HepG2 (cell line): ENCODE measurements around the gene NOC2L. TPM values are rescaled to one million over a fixed set of nuclear protein-coding genes. Genes with fewer than 3 reads are reported as not detected.

Source experiments
- ATAC-seq: fragments of 200-7000 bp; cut with Tn5 transposase; 3 replicates; pipeline ENCODE4 v1.9.1; 2020; ENCODE audit warnings: mild to moderate bottlenecking, moderate library complexity
- BruUV-seq: library from RNA; stranded (reverse); fragments of 400-500 nt; replicated peaks from 2 replicates; lab custom pipeline; 2021; lab: Mats Ljungman, UMichigan
- CTCF ChIA-PET: fragments of 300-600 bp; formaldehyde crosslinking; extraction: SDS; loops from one replicate; lab custom pipeline; 2021; ENCODE audit warnings: low total read pairs, inconsistent platforms, low intra/inter-chr PET ratio; lab: Yijun Ruan, JAX
- POLR2A ChIA-PET: fragments of 350-600 bp; sonication (Branson Sonifier 250); formaldehyde crosslinking; loops from one replicate; lab custom pipeline; 2020; ENCODE audit warnings: antibody characterized with exemption, inconsistent platforms; lab: Yijun Ruan, JAX
- DNase-seq: peaks from one replicate; pipeline ENCODE4 v3.0.0-alpha.2; 2015; ENCODE audit warnings: low spot score
- FAIRE-seq: peaks from 3 replicates; lab custom pipeline; 2011; peaks lifted over from hg19 to GRCh38; lab: Jason Lieb, UNC
- H2AFZ ChIP-seq: one replicate; pipeline ENCODE4 v1.6.1; 2011; ENCODE audit warnings: low read length, inconsistent platforms
- H3K27ac ChIP-seq: fragments of 300-600 bp; 3 replicates; pipeline ENCODE4 v1.8.0; 2011; ENCODE audit warnings: mixed run types, mild to moderate bottlenecking, mixed read lengths, low read length, inconsistent platforms; ENCODE audit not compliant: insufficient read depth; ENCODE audit errors: extremely low read length
- H3K27me3 ChIP-seq, 2 experiments: fragments of 200-600 bp in 1 of 2; 2 replicates in 1 of 2; 3 replicates in 1 of 2; pipeline versions ENCODE4 v1.6.0 to v1.8.0; 2011; ENCODE audit warnings: low read length in 2 of 2, mild to moderate bottlenecking in 2 of 2, moderate library complexity in 2 of 2, inconsistent platforms in 1 of 2; ENCODE audit not compliant: insufficient read depth in 2 of 2, control insufficient read depth in 1 of 2
- H3K36me3 ChIP-seq, 2 experiments: fragments of 200-600 bp in 1 of 2; replicated peaks in 1 of 2; 2 replicates in 1 of 2; 3 replicates in 1 of 2; pipeline versions ENCODE4 v1.5.1 to v1.8.0; 2011; ENCODE audit warnings: low read length in 2 of 2, inconsistent platforms in 1 of 2; ENCODE audit not compliant: insufficient read depth in 2 of 2, control insufficient read depth in 1 of 2
- H3K4me1 ChIP-seq: 2 replicates; pipeline ENCODE4 v1.5.1; 2012; ENCODE audit warnings: low read length, inconsistent platforms; ENCODE audit not compliant: insufficient read depth
- H3K4me2 ChIP-seq: 2 replicates; pipeline ENCODE4 v1.6.0; 2011; ENCODE audit warnings: low read depth, low read length, inconsistent platforms
- H3K4me3 ChIP-seq, 3 experiments: fragments of 200-600 bp in 1 of 3; sonication (generic), shearing (Covaris generic) in 1 of 3; replicated peaks in 1 of 3; 2 replicates each; pipeline ENCODE4 v1.5.1; 2011 to 2016; ENCODE audit warnings: low read length in 3 of 3, inconsistent platforms in 2 of 3, low read depth in 2 of 3, mild to moderate bottlenecking in 2 of 3, control low read depth in 1 of 3, mixed read lengths in 1 of 3; ENCODE audit not compliant: insufficient read depth in 1 of 3
- H3K79me2 ChIP-seq: one replicate; pipeline ENCODE4 v1.6.1; 2011; ENCODE audit warnings: low read length, inconsistent platforms; ENCODE audit not compliant: insufficient read depth
- H3K9ac ChIP-seq: 2 replicates; pipeline ENCODE4 v1.6.0; 2011; ENCODE audit warnings: mild to moderate bottlenecking, low read depth, low read length, inconsistent platforms; ENCODE audit not compliant: insufficient read depth
- H3K9me3 ChIP-seq: 2 replicates; pipeline ENCODE4 v1.5.1; 2012; ENCODE audit warnings: mild to moderate bottlenecking, low read length
- H4K20me1 ChIP-seq: 2 replicates; pipeline ENCODE4 v1.6.0; 2011; ENCODE audit warnings: inconsistent platforms, mild to moderate bottlenecking, low read length, moderate library complexity; ENCODE audit not compliant: insufficient read depth
- CEBPG ChIP-seq: IDR thresholded peaks from 2 replicates; pipeline ENCODE4 v1.6.1; 2016
- CTCF ChIP-seq: sonication (generic); formaldehyde crosslinking; IDR thresholded peaks from 2 replicates; pipeline ENCODE4 v1.5.0; 2020; ENCODE audit warnings: mild to moderate bottlenecking, missing genetic modification reagents, moderate library complexity
- HNRNPK ChIP-seq: fragments of 200-400 bp; formaldehyde crosslinking; IDR thresholded peaks from 2 replicates; pipeline ENCODE4 v1.6.1; 2018; ENCODE audit warnings: low read length, low read depth, moderate library complexity, mild to moderate bottlenecking; ENCODE audit not compliant: poor library complexity, severe bottlenecking
- HOXA3 ChIP-seq: sonication (generic); formaldehyde crosslinking; IDR thresholded peaks from 2 replicates; pipeline ENCODE4 v1.5.0; 2020; ENCODE audit warnings: missing genetic modification reagents
- KDM2A ChIP-seq: sonication (generic); formaldehyde crosslinking; IDR thresholded peaks from 2 replicates; pipeline ENCODE4 v1.4.0; 2020; ENCODE audit warnings: low read depth, missing genetic modification reagents, borderline replicate concordance
- RBFOX2 ChIP-seq: fragments of 200-400 bp; formaldehyde crosslinking; IDR thresholded peaks from 2 replicates; pipeline ENCODE4 v1.6.1; 2017; ENCODE audit warnings: low read depth, mild to moderate bottlenecking, low read length
- SIX4 ChIP-seq: sonication (generic); formaldehyde crosslinking; IDR thresholded peaks from 2 replicates; pipeline ENCODE4 v1.4.0; 2020; ENCODE audit warnings: missing genetic modification reagents
- STAG1 ChIP-seq: sonication (generic); formaldehyde crosslinking; IDR thresholded peaks from 2 replicates; pipeline ENCODE4 v1.4.0; 2020; ENCODE audit warnings: missing genetic modification reagents
- UBTF ChIP-seq: sonication (generic); formaldehyde crosslinking; IDR thresholded peaks from 2 replicates; pipeline ENCODE4 v1.4.0; 2020; ENCODE audit warnings: mild to moderate bottlenecking, missing genetic modification reagents
- ZBTB1 ChIP-seq: sonication (generic); formaldehyde crosslinking; IDR thresholded peaks from 2 replicates; pipeline ENCODE4 v1.4.0; 2020; ENCODE audit warnings: missing genetic modification reagents, borderline replicate concordance
- ZBTB33 ChIP-seq: sonication (generic); formaldehyde crosslinking; IDR thresholded peaks from 2 replicates; pipeline ENCODE4 v1.4.0; 2020; ENCODE audit warnings: missing genetic modification reagents
- ZBTB38 ChIP-seq: sonication (generic); formaldehyde crosslinking; IDR thresholded peaks from 2 replicates; pipeline ENCODE4 v1.5.1; 2020; ENCODE audit warnings: mild to moderate bottlenecking, missing genetic modification reagents
- ZBTB7A ChIP-seq: sonication (generic); formaldehyde crosslinking; IDR thresholded peaks from 2 replicates; pipeline ENCODE4 v1.8.0; 2022; ENCODE audit warnings: mild to moderate bottlenecking, missing genetic modification reagents
- ZIK1 ChIP-seq: sonication (generic); formaldehyde crosslinking; IDR thresholded peaks from 2 replicates; pipeline ENCODE4 v1.5.0; 2020; ENCODE audit warnings: mild to moderate bottlenecking, low read depth, missing genetic modification reagents, borderline replicate concordance
- ZNF746 ChIP-seq: sonication (generic); formaldehyde crosslinking; IDR thresholded peaks from 2 replicates; pipeline ENCODE4 v1.8.0; 2022; ENCODE audit warnings: mild to moderate bottlenecking, missing genetic modification reagents
- ZSCAN25 ChIP-seq: sonication (generic); formaldehyde crosslinking; IDR thresholded peaks from 2 replicates; pipeline ENCODE4 v1.8.0; 2022; ENCODE audit warnings: mild to moderate bottlenecking, missing genetic modification reagents
- WGBS: methylation state at CpG from one replicate; pipeline ENCODE4 v1.1.6; 2017; ENCODE audit warnings: low lambda C conversion rate; 5-methylcytosine and 5-hydroxymethylcytosine counted together
- in situ Hi-C: cut with HindIII; loops from 2 replicates; pipeline ENCODE4 v1.10.0; 2017; ENCODE audit warnings: low pct_unique_long_range_greater_than_20kb; ENCODE audit not compliant: extremely low pct_ligation_motif_present
- intact Hi-C: fragments of 100-400 bp; cut with micrococcal nuclease; formaldehyde crosslinking; loops from one replicate; pipeline ENCODE4 v1.10.0; 2022; ENCODE audit not compliant: unreplicated experiment
- polyA plus RNA-seq, 8 experiments: library from polyadenylated mRNA; depleted of rRNA in 3 of 8; stranded (reverse) in 7 of 8; unstranded in 1 of 8; fragments of >200 nt; fragmentation: Illumina TruSeq in 4 of 8; extraction: Trizol in 4 of 8; gene quantifications; 2 replicates each; pipeline versions ENCODE4 v1.2.1 to v1.2.3, GENCODE V29; 2011 to 2016; ENCODE audit warnings: low read depth in 4 of 8, missing spikeins in 1 of 8, mixed read lengths in 1 of 8; ENCODE audit not compliant: insufficient read depth in 1 of 8
- total RNA-seq, 5 experiments: library from RNA; depleted of rRNA; stranded (reverse); fragments of >200 nt; fragmentation: Illumina TruSeq; extraction: Trizol; gene quantifications; 2 replicates each; pipeline ENCODE4 v1.2.3, GENCODE V29; 2016; ENCODE audit warnings: low read depth in 1 of 5

Gene NOC2L
- total and polyA plus RNA-seq, 2 of the 13 experiments (the other 11 are each of a cell fraction or from before 2014, with no cell fraction given), result 32.0 to 103 TPM

GRCh38 chr1:997993-998744 is 39.1 kb upstream of the NOC2L start:
- Histone ChIP-seq H3K27me3 (no peaks in the 10 kb centered on the region), H3K79me2 (peaks cover 9% of the 10 kb centered on the region), H3K36me3 (no peaks in the 10 kb centered on the region), H3K4me1 (peaks cover 47% of the 10 kb centered on the region), H2AFZ (no peak overlapping the region), H3K4me3 (peak overlapping the region in 2 of 3 experiments; percentile 16 to 78; a peak in 3 of 6 replicates), H4K20me1 (peaks cover 4% of the 10 kb centered on the region; the same call in 1 of the 2 replicates), H3K9me3 (no peaks in the 10 kb centered on the region), H3K27ac (no peak overlapping the region), H3K4me2 (peak overlapping the region; percentile 27; the same call in 1 of the 2 replicates), H3K9ac (no peak overlapping the region)
- ChIA-PET CTCF (no interaction called here), POLR2A (interaction anchor here (1.0 to 3.2 kb wide), 3 partner anchors 8 to 61 kb away, joined by 3 to 13 read pairs (median 6); partner anchors contain the start of gene ISG15)
- FAIRE-seq (no peak), ATAC-seq (no peak), DNase-seq (no peak)
- intact Hi-C loops, result no loop called here
- BruUV-seq, result no TSS peak
- WGBS, result 78% methylated on average over 43 of the region's 75 CpGs
- in situ Hi-C loops, result no loop called here
- peak; percentile 97 for TF ChIP-seq ZBTB1 (CRISPR knock-in tag)
- TF ChIP-seq ZIK1 (CRISPR knock-in tag), result no peak
- 0 out of 2 replicates have a peak, but pooled peaks have one; percentile 42 for TF ChIP-seq ZBTB7A (CRISPR knock-in tag)
- 0 out of 2 replicates have a peak, but pooled peaks have one; percentile 7 for TF ChIP-seq KDM2A (CRISPR knock-in tag)
- TF ChIP-seq ZBTB33 (CRISPR knock-in tag), result peak; percentile 96
- TF ChIP-seq CTCF, result peak; percentile 46
- TF ChIP-seq ZNF746 (CRISPR knock-in tag), result peak; percentile 91
- peak; percentile 97 for TF ChIP-seq ZSCAN25 (CRISPR knock-in tag)
- no peak for TF ChIP-seq SIX4 (CRISPR knock-in tag)
- peak; percentile 19 for TF ChIP-seq HNRNPK
- no peak for TF ChIP-seq UBTF
- 0 out of 2 replicates have a peak, but pooled peaks have one; percentile 36 for TF ChIP-seq ZBTB38 (CRISPR knock-in tag)
- no peak for TF ChIP-seq CEBPG
- TF ChIP-seq HOXA3 (CRISPR knock-in tag), result peak; percentile 22
- TF ChIP-seq STAG1 (CRISPR knock-in tag), result 0 out of 2 replicates have a peak, but pooled peaks have one; percentile 14
- 0 out of 2 replicates have a peak, but pooled peaks have one; percentile 33 for TF ChIP-seq RBFOX2
